H1 (cell line): ENCODE measurements around the gene APEX2. TPM values are rescaled to one million over a fixed set of nuclear protein-coding genes. Genes with fewer than 3 reads are reported as not detected.

Source experiments
- CTCF ChIA-PET: fragments of 300-600 bp; sonication (Branson Sonifier 250); formaldehyde crosslinking; loops from one replicate; lab custom pipeline; 2021; ENCODE audit not compliant: partially characterized antibody; lab: Charles Lee
- POLR2A ChIA-PET: fragments of 300-600 bp; sonication (Branson Sonifier 250); formaldehyde crosslinking; loops from one replicate; lab custom pipeline; 2021; ENCODE audit warnings: inconsistent platforms; ENCODE audit not compliant: partially characterized antibody; lab: Charles Lee
- DNase-seq, 2 experiments: peaks; one replicate each; pipeline versions ENCODE4 v3.0.0 to v3.0.0-alpha.2; 2010 to 2022; ENCODE audit warnings: low spot score in 2 of 2, low read depth in 1 of 2, mixed read lengths in 1 of 2
- FAIRE-seq: peaks from 2 replicates; lab custom pipeline; 2011; peaks lifted over from hg19 to GRCh38; lab: Jason Lieb, UNC
- H2AFZ ChIP-seq: 2 replicates; pipeline ENCODE4 v1.8.1; 2012; ENCODE audit warnings: low read length, inconsistent platforms
- H2AK5ac ChIP-seq: 2 replicates; pipeline ENCODE4 v1.6.1; 2013; ENCODE audit warnings: low read depth, low read length
- H2BK120ac ChIP-seq: replicated peaks from 2 replicates; pipeline ENCODE3; 2013; ENCODE audit warnings: low read depth, low read length, inconsistent platforms
- H2BK12ac ChIP-seq: 2 replicates; pipeline ENCODE4 v1.6.1; 2013; ENCODE audit warnings: low read depth, low read length
- H2BK15ac ChIP-seq: 2 replicates; pipeline ENCODE4 v1.6.1; 2013; ENCODE audit warnings: low read length
- H2BK20ac ChIP-seq: 2 replicates; pipeline ENCODE4 v1.6.1; 2013; ENCODE audit warnings: low read length
- H2BK5ac ChIP-seq: 2 replicates; pipeline ENCODE4 v1.6.1; 2013; ENCODE audit warnings: low read depth, low read length
- H3K14ac ChIP-seq: 2 replicates; pipeline ENCODE4 v1.6.1; 2013; ENCODE audit warnings: inconsistent platforms; ENCODE audit not compliant: insufficient read length
- H3K18ac ChIP-seq: 2 replicates; pipeline ENCODE4 v1.6.1; 2013; ENCODE audit warnings: low read length; ENCODE audit errors: extremely low read depth
- H3K23ac ChIP-seq: 2 replicates; pipeline ENCODE4 v1.6.1; 2013; ENCODE audit warnings: inconsistent platforms; ENCODE audit not compliant: insufficient read length
- H3K23me2 ChIP-seq: 2 replicates; pipeline ENCODE4 v1.6.1; 2013; ENCODE audit warnings: low read depth, low read length
- H3K27ac ChIP-seq: 2 replicates; pipeline ENCODE4 v1.6.1; 2011; ENCODE audit warnings: low read depth, low read length, inconsistent platforms
- H3K27me3 ChIP-seq, 4 experiments: replicated peaks in 1 of 4; 1 replicate in 1 of 4; 2 replicates in 3 of 4; pipeline versions ENCODE4 v1.6.1 to v1.8.1; 2011 to 2013; ENCODE audit warnings: low read length in 3 of 4, mild to moderate bottlenecking in 3 of 4, inconsistent platforms in 2 of 4, mixed read lengths in 2 of 4, moderate library complexity in 1 of 4; ENCODE audit not compliant: control insufficient read depth in 3 of 4, insufficient read depth in 3 of 4; ENCODE audit errors: extremely low read depth in 1 of 4
- H3K36me3 ChIP-seq, 4 experiments: 2 replicates each; pipeline versions ENCODE4 v1.6.1 to v1.8.1; 2011 to 2013; ENCODE audit warnings: mild to moderate bottlenecking in 4 of 4, low read length in 3 of 4, moderate library complexity in 2 of 4, control low read depth in 1 of 4, inconsistent platforms in 1 of 4; ENCODE audit not compliant: insufficient read depth in 4 of 4, control insufficient read depth in 2 of 4
- H3K4ac ChIP-seq: replicated peaks from 2 replicates; pipeline ENCODE3; 2013; ENCODE audit warnings: low read length, low read depth, mixed read lengths, inconsistent platforms; ENCODE audit not compliant: insufficient read length
- H3K4me1 ChIP-seq, 4 experiments: replicated peaks in 1 of 4; 1 replicate in 1 of 4; 2 replicates in 3 of 4; pipeline versions ENCODE4 v1.6.1 to v1.8.1; 2011 to 2013; ENCODE audit warnings: low read length in 3 of 4, inconsistent platforms in 2 of 4, mixed read lengths in 1 of 4; ENCODE audit not compliant: insufficient read depth in 4 of 4, control insufficient read depth in 3 of 4
- H3K4me2 ChIP-seq, 2 experiments: 2 replicates each; pipeline versions ENCODE4 v1.6.1 to v1.8.1; 2011 to 2013; ENCODE audit warnings: low read depth in 2 of 2, low read length in 2 of 2, control low read depth in 1 of 2, inconsistent platforms in 1 of 2, mild to moderate bottlenecking in 1 of 2; ENCODE audit not compliant: insufficient read depth in 1 of 2
- H3K4me3 ChIP-seq, 4 experiments: fragments of 200-600, 300-600 bp in 1 of 4; sonication (generic), shearing (Covaris generic), sonication (Bioruptor Twin) in 1 of 4; 2 replicates each; pipeline versions ENCODE4 v1.5.1 to v1.8.1; 2011 to 2016; ENCODE audit warnings: low read length in 4 of 4, low read depth in 3 of 4, control low read depth in 2 of 4, inconsistent platforms in 2 of 4, mild to moderate bottlenecking in 2 of 4, mixed read lengths in 1 of 4, moderate library complexity in 1 of 4; ENCODE audit not compliant: insufficient read depth in 2 of 4; ENCODE audit errors: extremely low read depth in 1 of 4
- H3K56ac ChIP-seq: replicated peaks from 2 replicates; pipeline ENCODE3; 2013; ENCODE audit warnings: low read depth, mild to moderate bottlenecking, mixed read lengths, low read length, inconsistent platforms; ENCODE audit not compliant: insufficient read length
- H3K79me1 ChIP-seq: 2 replicates; pipeline ENCODE4 v1.6.1; 2013; ENCODE audit warnings: low read depth, low read length, control low read depth
- H3K79me2 ChIP-seq, 2 experiments: 2 replicates each; pipeline versions ENCODE4 v1.6.1 to v1.8.1; 2012 to 2013; ENCODE audit warnings: low read length in 2 of 2, mild to moderate bottlenecking in 2 of 2, inconsistent platforms in 1 of 2; ENCODE audit not compliant: insufficient read depth in 2 of 2, control insufficient read depth in 1 of 2
- H3K9ac ChIP-seq, 4 experiments: replicated peaks in 1 of 4; 1 replicate in 1 of 4; 2 replicates in 3 of 4; pipeline versions ENCODE4 v1.6.1 to v1.8.1; 2011 to 2013; ENCODE audit warnings: low read depth in 3 of 4, low read length in 3 of 4, control low read depth in 2 of 4, mild to moderate bottlenecking in 2 of 4, moderate library complexity in 2 of 4, inconsistent platforms in 1 of 4; ENCODE audit errors: extremely low read depth in 1 of 4
- H3K9me3 ChIP-seq, 2 experiments: 2 replicates each; pipeline versions ENCODE4 v1.6.1 to v1.8.1; 2012 to 2013; ENCODE audit warnings: mild to moderate bottlenecking in 2 of 2, moderate library complexity in 2 of 2, control low read depth in 1 of 2, inconsistent platforms in 1 of 2, low read depth in 1 of 2, low read length in 1 of 2, mixed read lengths in 1 of 2; ENCODE audit not compliant: insufficient read depth in 2 of 2
- H4K20me1 ChIP-seq, 2 experiments: replicated peaks in 1 of 2; 2 replicates each; pipeline versions ENCODE3 to v1.8.1; 2011 to 2013; ENCODE audit warnings: inconsistent platforms in 2 of 2, low read length in 2 of 2, mild to moderate bottlenecking in 1 of 2; ENCODE audit not compliant: insufficient read depth in 2 of 2, control insufficient read depth in 1 of 2
- H4K5ac ChIP-seq: 2 replicates; pipeline ENCODE4 v1.6.1; 2013; ENCODE audit warnings: low read length, low read depth, mixed read lengths, inconsistent platforms; ENCODE audit not compliant: insufficient read length
- H4K8ac ChIP-seq: 2 replicates; pipeline ENCODE4 v1.8.0; 2013; ENCODE audit warnings: mild to moderate bottlenecking, moderate library complexity, low read length, inconsistent platforms; ENCODE audit not compliant: insufficient read depth; ENCODE audit errors: extremely low read depth
- H4K91ac ChIP-seq: replicated peaks from 2 replicates; pipeline ENCODE3; 2013; ENCODE audit warnings: low read length, mixed read lengths, inconsistent platforms; ENCODE audit not compliant: insufficient read length
- ATF3 ChIP-seq: IDR thresholded peaks from 2 replicates; pipeline ENCODE4 v1.6.1; 2011; ENCODE audit warnings: low read depth, mild to moderate bottlenecking, low read length; ENCODE audit not compliant: insufficient read depth
- CTBP2 ChIP-seq: IDR thresholded peaks from 2 replicates; pipeline ENCODE4 v1.7.0; 2011; ENCODE audit warnings: borderline replicate concordance, mild to moderate bottlenecking, moderate library complexity, mixed read lengths, low read length; ENCODE audit not compliant: insufficient read depth, insufficient read length
- EZH2 ChIP-seq: fragments of 200-600 bp; sonication (generic); IDR thresholded peaks from 2 replicates; pipeline ENCODE4 v1.7.1; 2012; ENCODE audit warnings: low read depth, mild to moderate bottlenecking, moderate library complexity, low read length, inconsistent platforms; ENCODE audit not compliant: severe bottlenecking
- GTF2F1 ChIP-seq: IDR thresholded peaks from 2 replicates; pipeline ENCODE4 v1.6.1; 2012; ENCODE audit warnings: low read depth, low read length, improper control_type of control experiment, borderline replicate concordance
- MAX ChIP-seq: IDR thresholded peaks from 2 replicates; pipeline ENCODE4 v1.6.1; 2012; ENCODE audit warnings: inconsistent platforms
- NANOG ChIP-seq: IDR thresholded peaks from 2 replicates; pipeline ENCODE4 v1.6.1; 2011; ENCODE audit warnings: low read length, low read depth, mild to moderate bottlenecking, inconsistent platforms; ENCODE audit not compliant: insufficient read depth, poor library complexity, severe bottlenecking
- RFX5 ChIP-seq: IDR thresholded peaks from 2 replicates; pipeline ENCODE4 v1.6.1; 2011; ENCODE audit warnings: low read depth, low read length, improper control_type of control experiment, borderline replicate concordance
- SIRT6 ChIP-seq: IDR thresholded peaks from one replicate; pipeline ENCODE4 v1.7.1; 2012; ENCODE audit warnings: low read length, inconsistent platforms
- SUZ12 ChIP-seq: fragments of 200-600 bp; sonication (generic); IDR thresholded peaks from 2 replicates; pipeline ENCODE4 v1.6.1; 2012; ENCODE audit warnings: mild to moderate bottlenecking, inconsistent platforms, low read length, moderate library complexity, mixed read lengths
- TAF1 ChIP-seq: IDR thresholded peaks from 2 replicates; pipeline ENCODE4 v1.6.1; 2011; ENCODE audit warnings: mild to moderate bottlenecking, low read depth, low read length
- TAF7 ChIP-seq: optimal IDR thresholded peaks from 2 replicates; pipeline ENCODE3; 2011; ENCODE audit warnings: low read depth, mild to moderate bottlenecking, inconsistent platforms, low read length, moderate library complexity, borderline replicate concordance
- ZNF274 ChIP-seq: IDR thresholded peaks from 2 replicates; pipeline ENCODE4 v1.7.0; 2012; ENCODE audit warnings: low read length, borderline replicate concordance; ENCODE audit errors: extremely low read depth
- WGBS, 2 experiments: shearing (Covaris generic) in 1 of 2; methylation state at CpG; one replicate each; pipeline versions ENCODE4 v1.1.6 to v1.1.7; 2013 to 2015; ENCODE audit warnings: low lambda C conversion rate in 2 of 2, mixed read lengths in 2 of 2, inconsistent platforms in 1 of 2, low coverage in 1 of 2, missing lambda C conversion rate in 1 of 2; ENCODE audit not compliant: insufficient replicate concordance in 2 of 2, insufficient coverage in 1 of 2, insufficient read length in 1 of 2; ENCODE audit errors: extremely low coverage in 1 of 2, missing lambda C conversion rate in 1 of 2; 5-methylcytosine and 5-hydroxymethylcytosine counted together
- polyA plus RNA-seq, 7 experiments: library from polyadenylated mRNA; depleted of rRNA in 3 of 7; stranded (reverse) in 5 of 7; unstranded in 2 of 7; fragments of >200 nt in 5 of 7; fragments of 200-250 nt in 2 of 7; gene quantifications; 1 replicate in 5 of 7; 2 replicates in 1 of 7; 4 replicates in 1 of 7; pipeline versions ENCODE4 v1.2.1 to v1.2.3, GENCODE V29; 2011 to 2013; ENCODE audit warnings: missing spikeins in 2 of 7, mixed read lengths in 2 of 7
- total RNA-seq: library from RNA; stranded (reverse); fragmentation: NEBNext Ultra II Directional; extraction: Animal tissue kit (Norgen Biotek cat#: 25700); gene quantifications from 2 replicates; pipeline ENCODE4 v1.2.1, GENCODE V29; 2021

The APEX2 gene
- total and polyA plus RNA-seq, 2 of the 8 experiments (the other 6 are each of a cell fraction or from before 2014, with no cell fraction given) = 18.9 to 36.4 TPM

- Histone ChIP-seq H3K18ac (no peak overlapping the region), H3K14ac (no peak overlapping the region), H3K27me3 (no peaks in the 10 kb centered on the region), H3K4me1 (no peaks in the 10 kb centered on the region), H4K91ac (no peak overlapping the region), H3K9me3 (no peaks in the 10 kb centered on the region), H3K9ac (no peak overlapping the region), H3K79me2 (no peaks in the 10 kb centered on the region), H2BK15ac (no peak overlapping the region), H2BK120ac (no peak overlapping the region), H3K27ac (no peak overlapping the region), H2AFZ (no peak overlapping the region), H2BK12ac (no peak overlapping the region), H2BK20ac (no peak overlapping the region), H2AK5ac (no peak overlapping the region), H4K8ac (no peak overlapping the region), H3K4me3 (no peak overlapping the region), H3K79me1 (no peaks in the 10 kb centered on the region), H3K36me3 (peaks cover 0 to 32% (median 20%) of the 10 kb centered on the region in 4 experiments; a peak in 6 of 8 replicates), H4K20me1 (no peaks in the 10 kb centered on the region), H3K4me2 (no peak overlapping the region), H3K4ac (no peak overlapping the region), H3K23me2 (no peaks in the 10 kb centered on the region), H3K56ac (no peak overlapping the region), H3K23ac (no peak overlapping the region), H4K5ac (no peak overlapping the region), H2BK5ac (no peak overlapping the region)
- DNase-seq (no peak), FAIRE-seq (no peak)
- ChIA-PET POLR2A (no interaction called here), CTCF (no interaction called here)
- 80% methylated on average over 9 of the region's 18 CpGs; no CpG with 5 or more reads in 1 of the 2 experiments for WGBS, 2 experiments
- TF ChIP-seq EZH2 (no peak), CTBP2 (no peak), ZNF274 (no peak), MAX (no peak), TAF7 (no peak), RFX5 (no peak), NANOG (no peak), SIRT6 (no peak), SUZ12 (no peak), GTF2F1 (no peak), ATF3 (no peak), TAF1 (no peak)
Measured at GRCh38 chrX:55006827-55007621, 6.9 kb downstream of the APEX2 start.
